ENCODE results near the gene PEAR1. TPM values are rescaled to one million over a fixed set of nuclear protein-coding genes. Genes with fewer than 3 reads are reported as not detected.
A peak's percentile ranks its signal among the peaks of the same experiment; 100 is the strongest.

The PEAR1 gene
- polyA plus RNA-seq, 4 donors: 0.22 to 6.5 (median 2.6) TPM

GRCh38 chr1:156887317-156887716, 6.2 kb upstream of the PEAR1 start:
- H3K27me3 ChIP-seq (ENCODE audit: control insufficient read depth in 3 of 3, insufficient read depth in 3 of 3, low read length in 3 of 3): peaks cover 0 to 56% (median 0%) of the 10 kb centered on the region in 3 donors
- H3K4me3 ChIP-seq (ENCODE audit: low read depth in 1 of 3, low read length in 3 of 3): no peak overlapping the region
- no peak overlapping the region for H3K27ac ChIP-seq (ENCODE audit: low read depth in 1 of 3, low read length in 2 of 3)
- H3K36me3 ChIP-seq (ENCODE audit: control insufficient read depth in 3 of 3, insufficient read depth in 2 of 3, low read depth in 1 of 3, low read length in 3 of 3): no peaks in the 10 kb centered on the region
- 9 to 42% (median 25%) methylated on average over 3 of the region's 3 CpGs for WGBS, 3 donors
- DNase-seq: no peak
- FAIRE-seq: no peak
- no peaks in the 10 kb centered on the region for H3K4me1 ChIP-seq (ENCODE audit: control insufficient read depth in 3 of 3, insufficient read depth in 2 of 3, low read depth in 1 of 3, low read length in 2 of 3)
- no peaks in the 10 kb centered on the region for H3K9me3 ChIP-seq (ENCODE audit: control insufficient read depth in 2 of 2, insufficient read depth in 1 of 2, low read depth in 1 of 2, low read length in 1 of 2)

GRCh38 chr1:156887734-156888133, 5.8 kb upstream of the PEAR1 start:
- no peaks in the 10 kb centered on the region for H3K36me3 ChIP-seq (ENCODE audit: control insufficient read depth in 3 of 3, insufficient read depth in 2 of 3, low read depth in 1 of 3, low read length in 3 of 3)
- H3K4me1 ChIP-seq (ENCODE audit: control insufficient read depth in 3 of 3, insufficient read depth in 2 of 3, low read depth in 1 of 3, low read length in 2 of 3): no peaks in the 10 kb centered on the region
- H3K27ac ChIP-seq (ENCODE audit: low read depth in 1 of 3, low read length in 2 of 3): no peak overlapping the region
- H3K9me3 ChIP-seq (ENCODE audit: control insufficient read depth in 2 of 2, insufficient read depth in 1 of 2, low read depth in 1 of 2, low read length in 1 of 2): no peaks in the 10 kb centered on the region
- no peak for DNase-seq
- H3K4me3 ChIP-seq (ENCODE audit: low read depth in 1 of 3, low read length in 3 of 3): no peak overlapping the region
- 5 to 44% (median 32%) methylated on average over 6 of the region's 6 CpGs for WGBS, 3 donors
- H3K27me3 ChIP-seq (ENCODE audit: control insufficient read depth in 3 of 3, insufficient read depth in 3 of 3, low read length in 3 of 3): peaks cover 0 to 60% (median 0%) of the 10 kb centered on the region in 3 donors
- no peak for FAIRE-seq

- H3K27ac ChIP-seq (ENCODE audit: low read depth in 1 of 3, low read length in 2 of 3): no peak overlapping the region
- H3K4me1 ChIP-seq (ENCODE audit: control insufficient read depth in 3 of 3, insufficient read depth in 2 of 3, low read depth in 1 of 3, low read length in 2 of 3): peaks cover 0 to 5% (median 0%) of the 10 kb centered on the region in 3 donors
- WGBS, 3 donors: 36 to 42% (median 37%) methylated on average over 8 of the region's 8 CpGs
- FAIRE-seq (no peak), DNase-seq (peak; percentile 75 to 84)
- no peaks in the 10 kb centered on the region for H3K9me3 ChIP-seq (ENCODE audit: control insufficient read depth in 2 of 2, insufficient read depth in 1 of 2, low read depth in 1 of 2, low read length in 1 of 2)
- no peaks in the 10 kb centered on the region for H3K36me3 ChIP-seq (ENCODE audit: control insufficient read depth in 3 of 3, insufficient read depth in 2 of 3, low read depth in 1 of 3, low read length in 3 of 3)
- H3K27me3 ChIP-seq (ENCODE audit: control insufficient read depth in 3 of 3, insufficient read depth in 3 of 3, low read length in 3 of 3): peaks cover 2 to 74% (median 3%) of the 10 kb centered on the region in 3 donors
- no peak overlapping the region for H3K4me3 ChIP-seq (ENCODE audit: low read depth in 1 of 3, low read length in 3 of 3)
Observed at GRCh38 chr1:156889802-156890580, 3.5 kb upstream of the PEAR1 start.

GRCh38 chr1:156892190-156893047, 1.1 kb upstream of the PEAR1 start:
- H3K4me1 ChIP-seq (ENCODE audit: control insufficient read depth in 3 of 3, insufficient read depth in 2 of 3, low read depth in 1 of 3, low read length in 2 of 3): peaks cover 0 to 8% (median 0%) of the 10 kb centered on the region in 3 donors
- H3K9me3 ChIP-seq (ENCODE audit: control insufficient read depth in 2 of 2, insufficient read depth in 1 of 2, low read depth in 1 of 2, low read length in 1 of 2): peaks cover 0 to 2% of the 10 kb centered on the region in 2 donors
- FAIRE-seq: no peak
- no peak overlapping the region for H3K27ac ChIP-seq (ENCODE audit: low read depth in 1 of 3, low read length in 2 of 3)
- DNase-seq: peak; percentile 85 to 95
- H3K27me3 ChIP-seq (ENCODE audit: control insufficient read depth in 3 of 3, insufficient read depth in 3 of 3, low read length in 3 of 3): peaks cover 2 to 68% (median 3%) of the 10 kb centered on the region in 3 donors
- peak overlapping the region in 1 of 3 donors; percentile 3 for H3K4me3 ChIP-seq (ENCODE audit: low read depth in 1 of 3, low read length in 3 of 3)
- peaks cover 0 to 4% (median 0%) of the 10 kb centered on the region in 3 donors for H3K36me3 ChIP-seq (ENCODE audit: control insufficient read depth in 3 of 3, insufficient read depth in 2 of 3, low read depth in 1 of 3, low read length in 3 of 3)
- 3 to 9% (median 8%) methylated on average over 43 to 48 of the region's 48 CpGs for WGBS, 3 donors

GRCh38 chr1:156894001-156894400, 483 bp downstream of the PEAR1 start:
- Histone ChIP-seq H3K4me1 (ENCODE audit: control insufficient read depth in 3 of 3, insufficient read depth in 2 of 3, low read depth in 1 of 3, low read length in 2 of 3) (peaks cover 0 to 8% (median 0%) of the 10 kb centered on the region in 3 donors), H3K27me3 (ENCODE audit: control insufficient read depth in 3 of 3, insufficient read depth in 3 of 3, low read length in 3 of 3) (peaks cover 2 to 64% (median 3%) of the 10 kb centered on the region in 3 donors), H3K36me3 (ENCODE audit: control insufficient read depth in 3 of 3, insufficient read depth in 2 of 3, low read depth in 1 of 3, low read length in 3 of 3) (peaks cover 0 to 4% (median 0%) of the 10 kb centered on the region in 3 donors), H3K4me3 (ENCODE audit: low read depth in 1 of 3, low read length in 3 of 3) (peak overlapping the region in 1 of 3 donors; percentile 49), H3K27ac (ENCODE audit: low read depth in 1 of 3, low read length in 2 of 3) (peak overlapping the region; percentile 53 to 86 (median 75)), H3K9me3 (ENCODE audit: control insufficient read depth in 2 of 2, insufficient read depth in 1 of 2, low read depth in 1 of 2, low read length in 1 of 2) (peaks cover 0 to 2% of the 10 kb centered on the region in 2 donors)
- FAIRE-seq: no peak
- 30 to 41% (median 32%) methylated on average over 5 of the region's 5 CpGs for WGBS, 3 donors
- no peak for DNase-seq

- peaks cover 0 to 2% of the 10 kb centered on the region in 2 donors for H3K9me3 ChIP-seq (ENCODE audit: control insufficient read depth in 2 of 2, insufficient read depth in 1 of 2, low read depth in 1 of 2, low read length in 1 of 2)
- DNase-seq (no peak), FAIRE-seq (no peak)
- peaks cover 0 to 8% (median 0%) of the 10 kb centered on the region in 3 donors for H3K4me1 ChIP-seq (ENCODE audit: control insufficient read depth in 3 of 3, insufficient read depth in 2 of 3, low read depth in 1 of 3, low read length in 2 of 3)
- H3K36me3 ChIP-seq (ENCODE audit: control insufficient read depth in 3 of 3, insufficient read depth in 2 of 3, low read depth in 1 of 3, low read length in 3 of 3): peaks cover 0 to 4% (median 0%) of the 10 kb centered on the region in 3 donors
- peak overlapping the region in 1 of 3 donors; percentile 49 for H3K4me3 ChIP-seq (ENCODE audit: low read depth in 1 of 3, low read length in 3 of 3)
- whole genome bisulfite sequencing, 3 donors: 57 to 85% (median 74%) methylated on average over 12 of the region's 12 CpGs
- peak overlapping the region in 2 of 3 donors; percentile 75 to 86 for H3K27ac ChIP-seq (ENCODE audit: low read depth in 1 of 3, low read length in 2 of 3)
- H3K27me3 ChIP-seq (ENCODE audit: control insufficient read depth in 3 of 3, insufficient read depth in 3 of 3, low read length in 3 of 3): peaks cover 2 to 67% (median 3%) of the 10 kb centered on the region in 3 donors
Observed at GRCh38 chr1:156894711-156895454, 1.4 kb downstream of the PEAR1 start.

- Histone ChIP-seq H3K27me3 (ENCODE audit: control insufficient read depth in 3 of 3, insufficient read depth in 3 of 3, low read length in 3 of 3) (peaks cover 2 to 69% (median 3%) of the 10 kb centered on the region in 3 donors), H3K9me3 (ENCODE audit: control insufficient read depth in 2 of 2, insufficient read depth in 1 of 2, low read depth in 1 of 2, low read length in 1 of 2) (peaks cover 0 to 2% of the 10 kb centered on the region in 2 donors), H3K4me1 (ENCODE audit: control insufficient read depth in 3 of 3, insufficient read depth in 2 of 3, low read depth in 1 of 3, low read length in 2 of 3) (peaks cover 0 to 10% (median 0%) of the 10 kb centered on the region in 3 donors), H3K36me3 (ENCODE audit: control insufficient read depth in 3 of 3, insufficient read depth in 2 of 3, low read depth in 1 of 3, low read length in 3 of 3) (peaks cover 0 to 4% (median 0%) of the 10 kb centered on the region in 3 donors), H3K4me3 (ENCODE audit: low read depth in 1 of 3, low read length in 3 of 3) (no peak overlapping the region), H3K27ac (ENCODE audit: low read depth in 1 of 3, low read length in 2 of 3) (peak overlapping the region in 1 of 3 donors; percentile 86)
- no peak for DNase-seq
- 71 to 85% (median 73%) methylated on average over 4 of the region's 4 CpGs for WGBS, 3 donors
- no peak for FAIRE-seq
Observed at GRCh38 chr1:156895455-156895812, 1.9 kb downstream of the PEAR1 start.
